GM18499 (cell line): ENCODE results near the gene UBE2H.
"Not testable (repeated sequence)": the region's sequence is repeated elsewhere in the genome, so short reads cannot be mapped to it uniquely, and the experiment has no call there.

Experiments
- ATAC-seq: cut with Tn5 transposase; IDR thresholded peaks from one replicate; pipeline ENCODE4 v1.9.1; 2021; ENCODE audit warnings: moderate number of reproducible peaks; ENCODE audit not compliant: insufficient read depth, unreplicated experiment

Gene UBE2H

DNA sequence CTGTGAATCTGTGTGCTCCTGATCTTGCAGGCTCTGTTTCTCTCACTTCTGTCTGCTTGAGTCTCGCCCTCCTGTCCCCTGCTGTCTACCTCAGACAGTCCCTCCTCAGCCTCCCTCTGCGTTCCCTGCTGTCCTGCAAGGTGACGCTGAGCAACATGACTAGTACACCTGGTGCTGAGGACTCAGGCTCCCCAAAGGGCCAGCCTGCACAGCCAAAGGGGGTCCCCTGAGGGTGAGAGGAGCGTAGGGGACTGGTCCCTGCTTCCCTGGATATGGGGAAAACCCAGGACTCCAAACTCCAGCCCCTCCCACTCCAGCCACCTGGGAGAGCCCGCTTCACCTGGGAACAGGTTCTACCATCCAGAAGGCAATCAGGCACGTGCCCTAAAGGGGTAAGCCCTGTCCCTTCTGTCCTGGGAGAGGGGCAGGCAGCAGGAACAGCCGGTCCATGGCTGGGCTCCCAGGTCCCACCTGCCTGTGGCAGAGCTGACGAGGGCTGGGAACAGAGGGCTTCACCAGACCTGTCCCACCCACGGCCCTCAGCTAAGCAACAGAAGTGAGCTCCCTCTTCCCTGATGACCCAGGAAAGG, 156.5 kb downstream of the UBE2H start:
- no peak for ATAC-seq

DNA sequence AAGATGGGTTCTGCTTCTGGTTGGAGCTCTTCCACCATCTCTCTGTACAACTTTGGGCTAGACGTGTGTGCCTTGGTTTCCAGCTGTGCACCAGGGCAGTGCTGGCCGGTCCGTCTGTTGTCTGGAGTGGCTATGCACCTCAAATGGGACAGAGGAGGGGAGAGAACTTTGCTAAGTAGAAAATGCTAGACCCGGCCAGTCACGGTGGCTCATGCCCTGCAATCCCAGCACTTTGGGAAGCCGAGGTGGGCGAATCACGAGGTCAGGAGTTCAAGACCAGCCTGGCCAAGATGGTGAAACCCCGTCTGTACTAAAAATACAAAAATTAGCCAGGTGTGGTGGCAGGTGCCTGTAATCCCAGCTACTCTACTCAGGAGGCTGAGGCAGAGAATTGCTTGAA, 158.3 kb downstream of the UBE2H start:
- ATAC-seq, result not testable (repeated sequence)

DNA sequence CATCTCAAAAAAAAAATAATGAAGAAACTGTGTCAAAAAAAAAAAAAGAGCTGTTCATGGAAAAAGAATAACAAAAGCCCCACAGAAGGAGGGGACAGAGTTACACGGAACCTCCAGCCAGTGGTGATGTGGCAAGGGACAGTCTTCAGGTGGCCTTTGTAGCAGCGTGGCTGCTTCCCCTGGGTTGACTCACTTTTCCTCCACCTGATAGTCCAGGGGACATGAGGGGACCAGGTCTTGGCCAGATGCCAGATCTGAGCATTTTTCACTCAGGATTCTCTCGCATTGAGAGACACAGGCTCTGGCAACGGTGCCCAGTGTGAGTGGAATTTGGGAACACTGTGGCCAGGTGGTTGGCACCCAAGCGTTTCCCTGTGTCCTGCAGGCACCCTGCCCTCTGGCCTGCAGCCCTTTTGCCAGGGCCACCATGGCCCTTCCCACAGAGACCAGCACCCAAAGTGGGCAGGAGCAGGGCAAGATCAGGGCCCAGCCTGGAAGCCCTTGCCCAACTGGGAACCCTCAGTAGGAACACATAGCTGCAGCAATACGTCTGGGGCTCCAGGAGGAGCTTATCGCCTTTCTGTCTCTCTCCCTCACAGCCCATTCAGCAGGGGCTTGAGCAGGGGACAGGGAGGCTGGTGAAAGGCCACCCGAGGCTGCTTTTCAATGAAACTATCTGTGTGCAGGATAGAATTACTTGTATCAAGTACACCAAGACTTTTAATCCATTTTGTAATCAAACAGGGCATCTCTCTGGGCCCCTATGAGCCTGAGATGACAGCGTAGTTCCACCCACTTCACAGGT, 159.1 kb downstream of the UBE2H start:
- no peak for ATAC-seq

DNA sequence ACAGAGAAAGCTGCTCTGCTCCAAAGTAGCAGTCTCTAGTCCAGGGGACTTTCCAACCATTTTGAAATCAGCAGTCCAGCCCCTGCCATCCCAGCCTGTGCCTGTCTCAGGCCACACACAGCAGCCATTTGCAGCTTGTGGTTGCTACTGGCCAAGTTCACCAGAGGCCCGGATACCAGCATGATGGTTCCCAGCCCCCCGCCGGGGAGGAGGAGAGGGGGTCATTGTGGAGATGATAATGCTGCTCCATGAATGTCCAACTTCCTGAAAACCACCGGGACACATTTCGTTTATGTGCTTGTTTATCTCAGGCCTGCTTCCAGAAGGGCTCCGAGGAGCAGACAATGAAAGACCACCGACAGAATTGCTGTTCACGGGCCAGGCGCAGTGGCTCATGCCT, 160.0 kb downstream of the UBE2H start:
- ATAC-seq, result no peak

DNA sequence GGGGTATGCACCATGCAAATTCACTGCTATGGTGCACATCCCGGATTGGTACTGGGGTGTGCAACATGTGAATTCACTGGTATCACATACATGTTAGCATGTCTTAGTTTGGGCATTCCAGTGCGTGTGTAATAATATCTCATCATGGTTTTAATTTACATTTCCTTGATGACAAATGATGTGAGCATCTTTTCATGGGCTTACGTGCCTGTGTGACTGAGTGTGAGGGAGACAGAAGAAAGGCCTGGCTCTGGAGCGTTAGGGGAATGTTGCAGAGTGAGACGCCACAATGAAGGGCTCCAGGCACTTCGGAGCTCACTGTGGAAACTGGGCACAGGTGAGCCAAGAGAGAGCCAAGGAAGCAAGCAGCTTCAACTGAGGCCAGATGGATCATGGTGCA, 162.6 kb downstream of the UBE2H start:
- no peak for ATAC-seq

DNA sequence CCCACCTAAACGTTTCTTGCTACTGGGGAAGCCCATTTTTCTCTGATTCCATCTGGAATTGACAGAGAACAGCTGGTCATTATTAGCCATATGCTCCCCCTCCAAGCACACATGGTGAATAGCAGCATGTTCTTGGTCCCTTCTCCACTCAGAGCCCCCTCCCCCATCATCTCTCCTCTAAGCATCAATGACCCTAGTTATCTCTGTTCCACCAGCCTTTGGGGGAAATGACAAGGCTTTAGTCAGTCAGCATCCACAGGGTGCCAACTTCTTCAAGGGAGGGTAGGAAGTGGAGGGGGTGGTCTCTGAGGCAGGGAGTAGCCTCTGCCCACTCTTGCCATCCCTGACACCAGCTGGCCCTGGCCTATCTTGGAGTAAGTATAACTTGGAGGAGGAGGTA, 163.1 kb downstream of the UBE2H start:
- no peak for ATAC-seq

DNA sequence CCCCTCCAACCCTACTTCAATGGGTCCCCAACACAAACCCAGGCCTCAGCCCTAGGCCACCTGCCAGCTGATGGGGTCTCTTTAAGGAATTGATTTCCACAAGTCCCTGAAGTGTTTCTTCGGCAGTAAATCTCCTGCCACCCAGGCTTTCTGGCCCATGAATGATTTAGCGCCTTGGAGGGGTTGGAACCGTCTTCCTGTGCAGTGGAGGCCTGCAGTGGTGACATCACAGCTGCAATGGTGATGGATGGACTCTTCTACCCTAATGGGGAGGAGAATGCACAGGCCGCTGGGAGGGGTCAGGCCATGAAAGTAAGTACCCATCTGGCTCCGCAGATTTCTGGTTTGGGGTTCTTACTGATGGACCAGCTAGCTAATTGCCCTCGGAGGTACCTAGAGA, 163.8 kb downstream of the UBE2H start:
- no peak for ATAC-seq

DNA sequence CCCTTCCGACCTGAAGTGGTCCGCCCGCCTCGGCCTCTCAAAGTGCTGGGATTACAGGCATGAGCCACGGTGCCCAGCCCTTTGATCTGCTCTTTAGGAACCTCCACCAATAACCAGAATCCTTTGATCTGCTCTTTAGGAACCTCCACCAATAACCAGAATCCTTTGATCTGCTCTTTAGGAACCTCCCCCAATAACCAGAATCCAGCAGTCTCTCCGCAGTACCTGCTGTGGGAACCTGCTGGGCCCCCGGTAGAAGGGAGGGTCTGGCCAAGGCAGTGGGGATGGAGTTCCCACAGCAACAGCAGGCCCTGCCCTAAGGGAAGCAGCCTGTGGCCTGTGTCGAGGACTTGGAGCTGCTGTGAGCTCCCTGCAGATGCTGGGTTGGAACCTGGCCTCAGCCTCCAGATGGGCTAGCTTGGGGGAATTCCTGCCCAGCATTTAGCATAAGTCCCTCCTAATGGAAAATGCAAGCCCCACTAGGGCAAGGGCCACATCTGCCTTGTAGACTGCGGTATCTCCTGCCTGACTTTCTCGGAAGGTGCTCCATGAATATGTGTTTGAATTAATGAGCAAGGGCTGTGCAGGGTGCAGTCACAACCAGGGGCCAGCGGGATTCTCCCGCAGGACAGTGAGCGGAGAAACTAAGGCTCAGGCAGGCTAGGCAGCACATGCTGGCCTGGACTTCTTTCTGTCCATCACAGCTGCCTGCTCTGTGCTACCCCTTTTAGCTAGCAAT, 165.8 kb downstream of the UBE2H start:
- ATAC-seq, result no peak

DNA sequence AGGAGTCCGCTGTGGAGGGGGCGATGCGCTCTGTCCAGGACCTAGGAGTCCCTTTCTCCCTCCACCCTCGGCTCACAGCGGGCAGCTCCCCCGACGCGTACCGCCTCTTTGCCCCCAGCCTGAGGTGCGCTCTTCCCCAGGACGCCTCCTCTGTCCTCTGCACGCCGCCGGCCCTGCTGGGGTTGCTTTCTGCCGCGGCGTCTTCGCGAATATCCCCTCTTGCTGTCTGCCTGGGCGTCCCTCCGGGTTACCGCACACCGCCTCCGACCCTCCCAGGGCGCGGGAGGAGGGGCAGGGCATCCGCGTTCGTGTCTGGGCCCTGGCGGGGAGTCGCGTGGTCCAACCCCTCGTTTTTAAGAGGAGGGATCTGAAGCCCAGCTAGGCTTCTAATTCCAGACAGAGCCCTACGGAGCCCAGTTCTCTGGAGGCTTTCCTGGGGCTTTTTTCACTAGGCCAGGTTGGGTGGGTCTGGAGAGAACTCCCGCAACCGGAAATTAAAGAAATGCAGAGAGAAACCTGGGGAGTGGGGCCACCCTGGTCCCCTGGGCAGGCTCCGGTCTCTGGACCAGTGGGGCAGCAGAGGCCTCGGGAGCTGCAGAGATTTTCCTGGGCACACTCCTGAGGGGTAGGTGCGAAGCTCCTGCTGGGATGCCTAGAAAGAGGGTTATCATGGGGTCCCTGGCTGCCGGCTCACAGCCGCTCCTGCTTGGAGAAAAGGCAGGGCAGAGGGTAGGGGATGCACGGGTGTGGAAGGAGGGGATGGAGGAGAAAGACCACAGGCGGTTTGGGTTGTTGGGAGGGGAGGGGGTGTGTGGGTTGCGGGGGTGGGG, 166.9 kb downstream of the UBE2H start:
- no peak for ATAC-seq

DNA sequence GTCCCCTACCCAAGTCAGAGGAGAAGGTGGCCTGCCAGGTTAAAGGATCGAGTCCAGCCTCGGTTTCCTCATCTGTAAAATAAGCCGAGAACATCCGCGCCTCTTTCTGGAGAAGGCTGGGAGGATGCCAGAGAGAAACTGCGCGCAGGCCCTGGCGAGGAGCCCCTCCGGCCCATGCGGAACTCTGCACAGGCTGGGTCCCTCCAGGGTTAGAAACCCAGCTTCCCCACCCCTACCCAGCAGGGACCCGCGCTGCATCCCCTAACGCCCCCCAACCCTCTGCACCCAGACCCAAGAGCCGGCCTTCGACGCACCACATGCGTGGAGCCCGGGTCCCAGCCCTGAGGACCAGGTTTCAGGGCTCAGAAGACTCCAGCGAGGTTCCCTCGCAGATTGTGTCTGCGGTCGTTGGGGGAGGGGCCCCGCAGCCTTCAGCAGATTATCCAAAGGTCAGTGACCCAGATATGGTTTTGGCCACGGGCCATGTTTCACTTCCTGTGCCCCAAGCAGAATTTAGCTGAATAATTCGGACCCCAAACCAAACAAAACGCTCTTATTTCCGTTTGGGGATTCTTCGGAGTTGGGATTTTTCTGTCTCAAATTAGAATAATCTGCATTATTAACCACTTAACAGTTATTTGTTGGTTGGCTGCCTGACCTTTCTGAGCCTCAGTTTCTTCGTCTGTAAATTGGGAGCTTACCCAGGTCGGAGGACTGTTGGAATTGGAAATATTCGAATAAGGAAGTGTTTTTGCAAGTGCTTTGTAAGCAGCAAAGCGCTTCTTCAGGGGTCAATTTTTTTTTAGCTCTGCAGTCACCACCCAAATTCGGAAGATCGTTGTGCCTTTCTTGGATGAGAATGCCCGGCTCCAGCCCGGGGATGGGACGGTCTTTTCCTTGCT, 167.7 kb downstream of the UBE2H start:
- ATAC-seq, result no peak

DNA sequence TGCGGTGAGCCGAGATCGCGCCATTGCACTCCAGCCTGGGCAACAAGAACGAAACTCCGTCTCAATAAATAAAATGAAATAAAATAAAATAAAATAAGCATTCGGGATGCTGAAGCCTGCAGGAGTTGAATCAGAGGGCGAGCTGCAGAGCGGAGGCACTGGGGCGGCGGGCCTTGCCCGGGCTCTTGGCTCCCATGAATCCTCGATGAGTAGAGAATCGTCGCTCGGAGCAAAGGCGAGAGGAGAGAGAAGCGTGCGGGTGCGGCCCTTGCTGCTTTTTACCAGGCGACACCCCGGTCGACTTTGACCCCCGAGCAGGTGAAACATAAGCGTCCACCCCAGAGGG, 168.3 kb downstream of the UBE2H start:
- no peak for ATAC-seq

DNA sequence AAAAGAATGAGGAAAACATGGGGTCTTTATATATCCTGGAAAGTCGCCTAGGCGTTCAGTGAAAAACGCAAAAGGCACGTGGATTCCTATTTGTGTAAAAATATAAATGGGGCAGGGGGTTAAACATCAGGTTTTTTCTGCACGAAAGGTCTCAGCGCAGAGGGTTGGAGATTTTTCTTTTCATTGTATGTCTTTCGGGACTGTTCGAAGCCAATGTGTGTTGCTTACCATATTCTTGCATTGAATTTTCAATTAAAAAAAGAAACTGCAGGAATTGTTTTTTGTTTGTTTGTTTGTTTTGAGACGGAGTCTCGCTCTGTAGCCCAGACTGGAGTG, 169.2 kb downstream of the UBE2H start:
- ATAC-seq, result no peak

DNA sequence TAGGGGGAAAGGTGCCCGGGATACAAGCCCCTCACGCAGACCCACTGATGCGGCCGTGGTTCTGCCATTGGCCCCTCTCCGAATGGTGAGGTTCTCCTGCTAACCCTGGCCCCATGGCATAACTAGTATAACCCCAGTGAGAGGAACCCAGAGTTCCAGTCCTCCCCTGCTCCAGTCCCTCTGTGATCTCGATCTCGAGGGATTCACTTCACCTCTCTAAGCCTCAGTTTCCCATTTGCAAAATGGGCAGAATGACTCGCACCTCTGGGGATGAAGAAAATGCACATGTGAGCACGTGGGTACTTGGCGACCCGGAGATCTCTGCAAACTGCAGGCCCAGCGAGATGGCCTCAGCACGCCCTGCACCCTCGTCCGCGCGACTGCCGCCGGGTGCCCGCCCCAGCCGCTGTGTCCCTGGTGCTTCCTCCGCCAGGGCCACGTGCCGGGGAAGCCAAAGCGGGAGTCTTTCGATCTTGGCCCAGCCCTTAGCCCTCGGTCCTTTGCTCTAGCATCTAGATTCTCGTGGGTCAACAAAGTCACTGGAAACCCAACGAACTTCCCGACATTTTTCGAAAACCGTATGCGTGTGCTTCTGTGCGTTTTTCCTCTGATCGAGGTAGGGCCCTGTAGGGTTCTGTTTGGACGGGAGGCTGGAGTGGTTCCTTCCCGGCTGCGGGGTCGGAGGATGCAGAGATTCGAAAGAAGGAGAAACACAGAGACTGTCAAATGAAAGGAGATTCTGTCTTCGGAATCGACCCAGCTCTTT, 169.8 kb downstream of the UBE2H start:
- no peak for ATAC-seq

DNA sequence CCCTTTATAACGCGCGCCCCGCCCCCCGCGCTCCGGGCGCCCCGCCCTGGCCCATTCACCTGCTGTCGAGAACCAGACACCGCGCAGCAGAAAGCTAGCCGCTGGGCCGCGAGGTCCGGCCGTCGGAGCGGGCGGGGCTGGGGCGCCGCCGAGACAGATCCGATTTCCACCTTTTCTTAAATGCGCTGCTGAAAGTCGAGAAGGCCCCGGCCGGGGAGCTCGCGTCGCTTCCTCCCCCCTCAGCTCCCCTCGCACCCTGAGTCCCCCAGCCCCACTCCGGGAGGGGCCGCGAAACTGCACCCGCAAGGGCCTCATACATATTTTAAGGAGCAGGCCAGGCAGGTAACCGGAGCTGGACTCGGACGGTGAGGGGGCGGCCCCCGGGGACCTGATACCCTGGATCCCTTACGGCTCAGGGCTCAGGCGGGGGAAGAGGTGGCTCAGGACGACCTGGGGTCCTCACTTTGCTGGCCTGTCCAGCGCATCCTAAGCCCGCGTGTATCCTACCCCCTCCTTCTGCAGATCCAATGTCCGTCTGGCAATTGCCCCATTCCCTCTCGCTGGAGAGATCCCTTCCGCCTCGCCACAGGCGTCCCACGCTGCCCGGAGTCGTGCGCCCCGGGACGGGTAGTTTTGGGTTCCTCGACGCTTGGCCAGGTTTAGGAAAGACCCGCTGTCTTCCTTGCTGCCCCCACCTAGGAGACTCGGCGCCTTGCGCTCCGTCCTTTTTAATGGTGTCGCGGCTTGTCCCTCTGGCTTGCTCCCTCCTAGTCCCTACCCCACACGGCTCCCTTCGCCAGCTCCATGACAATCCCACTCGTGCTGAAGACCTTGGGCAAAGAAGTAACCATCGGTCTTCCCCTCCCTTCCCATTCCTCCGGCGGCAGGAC, 170.6 kb downstream of the UBE2H start:
- no peak for ATAC-seq

DNA sequence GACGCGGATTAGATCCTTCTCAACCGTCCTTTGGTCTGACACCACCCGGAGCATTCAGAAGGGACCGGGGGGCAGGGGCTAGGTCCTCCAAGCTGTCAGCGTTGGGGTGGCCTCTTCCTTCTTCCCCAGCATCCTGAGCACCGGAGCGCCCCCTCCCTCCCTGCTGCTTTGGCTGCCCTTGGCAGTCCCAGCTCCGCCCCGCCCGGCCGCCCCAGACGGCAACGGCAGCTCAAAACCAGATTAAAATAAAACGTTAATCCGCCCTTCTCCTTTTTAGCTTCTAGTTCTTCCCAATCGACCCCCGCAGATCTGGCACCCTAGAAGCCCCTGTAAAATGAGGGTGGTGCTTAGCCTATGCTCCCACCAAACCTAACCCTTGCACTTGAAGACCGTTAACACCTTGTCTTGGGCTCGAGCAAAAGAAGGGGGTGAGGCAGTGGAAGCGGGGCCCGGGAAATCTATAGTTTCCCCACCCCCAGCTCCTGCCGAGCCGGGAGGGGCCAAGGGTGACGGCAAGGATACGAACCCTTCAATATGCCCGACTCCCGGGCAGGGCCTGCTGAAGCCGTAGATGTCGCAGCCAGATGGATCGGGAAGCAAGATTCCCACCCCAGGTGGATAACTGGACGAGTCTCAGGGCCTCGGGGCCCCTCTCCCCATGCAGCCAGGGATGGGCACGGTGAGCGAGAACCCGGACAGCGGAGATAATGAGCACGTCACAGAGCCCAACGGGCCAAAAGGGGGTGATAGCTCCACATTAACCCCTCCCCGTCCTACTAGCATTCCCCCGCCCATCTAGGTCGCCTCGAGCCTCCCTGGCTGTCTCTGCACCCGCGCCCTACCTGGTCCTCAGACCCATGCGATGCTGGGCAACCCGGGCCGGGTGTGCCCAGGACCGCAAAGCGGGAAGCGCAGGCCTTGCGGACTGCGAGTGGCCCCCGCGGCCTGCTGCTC, 171.5 kb downstream of the UBE2H start:
- ATAC-seq, result no peak
